Measurements from ENCODE around the gene ASMTL. TPM values are rescaled to one million over a fixed set of nuclear protein-coding genes. Genes with fewer than 3 reads are reported as not detected.
A peak's percentile ranks its signal among the peaks of the same experiment; 100 is the strongest.
"Not testable (repeated sequence)": the region's sequence is repeated elsewhere in the genome, so short reads cannot be mapped to it uniquely, and the experiment has no call there.

The ASMTL gene
- total RNA-seq, 1 donor from 2014 or later = 7.1 TPM

GRCh38 chrX:1481636-1482529, 29.2 kb upstream of the ASMTL start:
- DNase-seq (ENCODE audit: low read depth) = peak; percentile 68

DNA sequence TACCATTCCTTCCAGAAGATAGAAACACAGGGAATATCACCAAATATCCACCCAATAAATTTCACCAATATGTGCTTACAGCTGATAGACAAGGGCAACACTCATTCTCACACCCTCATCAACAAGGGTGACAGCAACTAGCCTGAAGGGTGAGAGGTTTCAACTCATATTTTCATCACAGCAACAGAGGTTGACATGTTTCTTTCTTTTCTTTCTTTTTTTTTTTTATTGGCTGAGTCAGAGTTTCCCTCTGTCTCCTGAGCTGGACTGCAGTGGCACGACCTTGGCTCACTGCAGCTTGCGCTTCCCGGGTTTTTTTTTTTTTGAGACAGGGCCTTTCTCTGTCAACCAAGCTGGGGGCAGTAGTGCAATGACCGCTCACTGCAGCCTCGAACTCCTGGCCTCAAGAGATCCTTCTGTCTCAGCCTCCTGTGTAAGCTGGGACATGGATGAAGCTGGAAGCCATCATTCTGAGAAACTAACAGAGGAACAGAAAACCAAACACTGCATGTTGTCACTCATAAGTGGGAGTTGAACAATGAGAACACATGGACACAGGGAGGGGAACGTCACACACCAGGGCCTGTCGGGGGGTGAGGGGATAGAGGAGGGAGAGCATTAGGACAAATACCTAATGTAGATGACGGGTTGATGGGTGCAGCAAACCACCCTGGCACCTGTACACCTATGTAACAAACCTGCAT, 27.5 kb upstream of the ASMTL start:
- no peak for DNase-seq (ENCODE audit: low read depth)

- DNase-seq (ENCODE audit: low read depth) = no peak
These were observed 25.2 kb upstream of the ASMTL start for GRCh38 chrX:1477801-1478458.

- DNase-seq (ENCODE audit: low read depth) = no peak
These were observed 24.5 kb upstream of the ASMTL start for GRCh38 chrX:1477229-1477628.

DNA sequence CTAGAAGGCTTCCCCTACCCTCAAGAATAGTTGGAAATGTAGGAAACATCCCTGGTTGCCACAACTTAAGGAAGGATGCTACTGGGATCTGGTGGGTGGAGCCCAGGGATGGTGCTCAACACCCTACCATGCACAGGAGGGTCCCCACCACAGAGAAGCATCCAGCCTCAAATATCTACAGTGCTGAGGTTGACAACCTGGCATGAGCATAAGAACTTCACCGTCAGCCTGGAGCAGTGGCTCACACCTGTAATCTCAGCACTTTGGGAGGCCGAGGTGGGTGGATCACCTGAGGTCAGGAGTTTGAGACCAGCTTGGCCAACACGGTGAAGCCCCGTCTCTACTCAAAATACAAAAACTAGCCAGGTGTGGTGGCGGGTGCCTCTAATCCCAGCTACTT, 24.0 kb upstream of the ASMTL start:
- no peak for DNase-seq (ENCODE audit: low read depth)

GRCh38 chrX:1475881-1476280, 23.2 kb upstream of the ASMTL start:
- no peak for DNase-seq (ENCODE audit: low read depth)

DNA sequence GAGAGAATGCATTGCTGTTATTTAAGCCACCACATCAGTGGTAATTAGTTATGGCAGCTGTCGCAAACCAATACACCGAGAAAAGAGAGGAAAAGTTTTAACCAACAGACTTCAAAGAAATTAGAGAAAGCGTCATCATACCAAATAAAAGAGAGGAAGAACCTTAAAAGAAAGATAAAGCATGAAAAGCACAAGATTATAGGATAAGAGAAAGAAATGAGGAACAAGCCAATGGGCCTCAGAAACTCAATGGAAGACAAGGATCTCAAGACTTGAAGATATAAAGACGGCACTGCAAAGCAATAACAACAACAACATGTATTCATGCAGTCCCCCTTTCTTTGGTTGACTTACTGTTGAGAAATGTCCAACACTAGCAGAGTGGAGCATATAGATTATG, 22.8 kb upstream of the ASMTL start:
- DNase-seq (ENCODE audit: low read depth) = no peak

GRCh38 chrX:1474593-1474992, 21.9 kb upstream of the ASMTL start:
- DNase-seq (ENCODE audit: low read depth) = not testable (repeated sequence)

GRCh38 chrX:1472975-1473374, 20.3 kb upstream of the ASMTL start:
- DNase-seq (ENCODE audit: low read depth) = no peak

DNA sequence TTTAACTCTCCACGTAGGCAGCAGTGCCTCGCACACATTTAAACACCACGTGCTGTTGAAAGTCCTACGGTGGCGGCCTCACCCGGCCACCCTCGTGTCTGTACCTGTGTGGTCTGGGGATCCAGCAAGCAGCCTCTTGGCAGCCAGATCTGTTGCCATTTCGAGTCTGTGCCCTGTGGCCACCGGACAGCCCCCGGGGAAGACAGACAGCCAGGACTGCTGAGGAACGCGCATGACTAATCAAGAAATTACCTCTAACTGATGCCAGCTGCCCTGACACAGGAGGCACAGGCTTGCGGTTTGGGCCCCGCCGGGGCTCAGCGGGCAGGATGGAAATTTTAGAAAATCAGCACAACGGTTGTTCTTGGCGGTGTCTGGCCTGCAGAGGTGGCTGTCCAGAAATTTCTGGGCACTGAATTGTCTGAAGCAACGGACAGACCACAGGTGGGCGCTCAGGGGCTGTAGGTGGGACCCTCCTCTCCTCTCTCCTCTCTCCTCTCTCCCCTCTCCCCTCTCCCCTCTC, 15.6 kb upstream of the ASMTL start:
- peak; percentile 44 for DNase-seq (ENCODE audit: low read depth)

- DNase-seq (ENCODE audit: low read depth) = no peak
These were observed 14.4 kb upstream of the ASMTL start for GRCh38 chrX:1466971-1467561.

- DNase-seq (ENCODE audit: low read depth) = no peak
These were observed 13.5 kb upstream of the ASMTL start for GRCh38 chrX:1466232-1466661.

GRCh38 chrX:1465286-1466231, 12.8 kb upstream of the ASMTL start:
- no peak for DNase-seq (ENCODE audit: low read depth)

- no peak for DNase-seq (ENCODE audit: low read depth)
These were observed 12.2 kb upstream of the ASMTL start for GRCh38 chrX:1464971-1465285.

GRCh38 chrX:1464041-1464970, 11.6 kb upstream of the ASMTL start:
- DNase-seq (ENCODE audit: low read depth) = no peak

DNA sequence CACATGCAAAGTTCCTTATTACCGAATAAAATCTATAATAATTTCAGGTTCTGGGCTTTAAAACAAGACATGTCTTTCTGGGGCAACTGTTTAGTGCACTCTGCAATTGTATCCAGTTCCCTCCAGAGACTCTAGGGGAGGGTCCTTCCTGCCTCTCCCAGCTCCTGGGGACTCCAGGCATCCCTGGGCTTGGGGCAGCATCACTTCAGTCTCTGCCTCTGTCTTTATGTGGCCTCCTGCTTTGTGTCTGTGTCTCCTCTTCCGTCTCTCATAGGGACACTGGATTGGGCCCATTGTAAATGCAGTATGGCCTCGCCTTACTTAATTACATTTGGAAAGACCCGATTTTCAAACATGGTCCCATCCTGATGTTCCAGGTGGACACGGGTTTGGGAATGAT, 10.9 kb upstream of the ASMTL start:
- no peak for DNase-seq (ENCODE audit: low read depth)

DNA sequence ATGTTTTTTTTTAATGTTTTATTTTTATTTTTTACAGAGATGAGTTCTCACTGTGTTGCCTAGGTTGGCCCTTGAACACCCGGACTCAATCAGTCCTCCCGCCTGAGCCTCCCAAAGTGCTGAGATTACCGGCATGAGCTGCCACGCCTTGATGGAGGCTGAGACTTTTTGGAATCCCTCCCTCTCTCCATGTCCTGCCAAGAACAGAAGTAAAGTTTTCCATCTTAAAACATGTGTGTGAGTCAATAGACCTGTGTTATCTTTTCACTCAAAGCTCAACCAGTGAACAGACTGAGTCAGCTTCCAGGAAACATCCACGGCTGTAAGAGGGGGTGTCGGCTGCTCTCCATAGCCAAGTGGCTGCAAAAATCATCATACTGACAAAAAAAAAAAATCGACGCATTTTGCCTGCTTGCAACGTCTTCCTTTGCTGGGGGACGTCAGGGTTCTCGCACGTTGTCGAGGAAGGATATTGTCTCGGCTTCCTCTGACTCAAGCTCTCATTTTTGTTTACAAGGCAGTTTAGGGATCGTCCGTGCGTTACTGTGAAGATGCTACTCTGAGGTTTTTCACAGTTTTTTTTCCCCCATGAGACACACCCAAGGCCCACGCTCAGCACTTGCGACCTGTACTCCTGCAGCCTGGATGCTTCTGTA, 10.0 kb upstream of the ASMTL start:
- peak; percentile 26 for DNase-seq (ENCODE audit: low read depth)

GRCh38 chrX:1462110-1462509, 9.4 kb upstream of the ASMTL start:
- no peak for DNase-seq (ENCODE audit: low read depth)

GRCh38 chrX:1455948-1456280, 3.2 kb upstream of the ASMTL start:
- no peak for DNase-seq (ENCODE audit: low read depth)

Measured in renal cortical epithelial cell (primary cell).